Right lobe of liver (tissue), 4 donors: ENCODE measurements around the gene MRPS18B.

Experiments used
- POLR2A ChIP-seq: fragments of 450-650 bp; IDR thresholded peaks from one replicate; pipeline ENCODE4 v1.6.1; 2017; ENCODE audit warnings: antibody characterized with exemption, mild to moderate bottlenecking
- TF ChIP-seq, protein P1 (sequence below), 4 donors: fragments of 200-600 bp in 3 of 4; fragments of 450-650 bp in 1 of 4; IDR thresholded peaks; one replicate each; pipeline versions ENCODE4 v1.5.1 to v1.8.0; 2016 to 2022; ENCODE audit warnings: antibody characterized with exemption in 4 of 4, mild to moderate bottlenecking in 2 of 4
- donor health status: DM: no; HTN: no; CAD: no.
- donor health status: DM: no; HTN: no; CAD: no.
- donor health status: DM: no; HTN: yes; CAD: no.

DNA sequence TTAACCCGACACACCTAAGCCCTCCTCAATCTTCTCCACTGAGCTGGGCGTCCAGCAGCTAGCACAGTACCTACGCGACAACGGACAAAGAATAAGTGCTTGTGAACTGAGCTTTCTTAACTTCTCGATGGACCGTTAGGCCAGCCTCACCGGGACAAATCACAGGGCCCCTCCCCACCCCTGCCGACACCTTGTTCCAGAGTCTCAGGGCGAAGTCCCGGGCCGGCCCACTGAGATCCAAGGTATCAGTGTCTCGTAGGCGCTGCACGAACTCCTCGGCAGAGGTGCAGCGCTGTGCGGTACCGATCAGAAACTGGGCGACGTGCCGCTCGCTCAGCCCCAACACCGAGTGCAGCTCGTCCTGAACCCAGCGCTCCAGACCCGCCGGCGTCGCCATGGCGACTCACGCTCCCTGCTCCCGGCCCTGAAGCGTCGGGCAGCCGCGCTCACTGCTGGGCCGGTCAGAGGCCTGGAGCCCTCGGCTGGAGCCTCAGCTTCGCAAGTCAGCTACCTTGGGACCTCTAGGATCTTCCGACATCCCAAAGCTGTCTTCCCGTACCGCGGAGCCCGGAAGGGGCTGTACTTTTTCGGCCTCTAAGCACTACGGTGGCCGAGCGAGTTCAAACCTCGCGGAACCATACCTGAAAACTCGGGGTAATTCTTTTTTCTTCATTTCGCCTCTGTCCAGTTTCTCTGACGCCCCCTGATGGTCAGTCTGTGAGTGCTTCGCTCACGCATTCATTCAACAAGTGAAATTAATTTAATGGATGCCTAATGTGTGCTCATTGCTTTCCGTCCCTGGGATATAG, 55.0 kb downstream of the MRPS18B start, which contains the start of gene DHX16:
- peak; percentile 44 for TF ChIP-seq POLR2A
- TF ChIP-seq, protein P1, sequence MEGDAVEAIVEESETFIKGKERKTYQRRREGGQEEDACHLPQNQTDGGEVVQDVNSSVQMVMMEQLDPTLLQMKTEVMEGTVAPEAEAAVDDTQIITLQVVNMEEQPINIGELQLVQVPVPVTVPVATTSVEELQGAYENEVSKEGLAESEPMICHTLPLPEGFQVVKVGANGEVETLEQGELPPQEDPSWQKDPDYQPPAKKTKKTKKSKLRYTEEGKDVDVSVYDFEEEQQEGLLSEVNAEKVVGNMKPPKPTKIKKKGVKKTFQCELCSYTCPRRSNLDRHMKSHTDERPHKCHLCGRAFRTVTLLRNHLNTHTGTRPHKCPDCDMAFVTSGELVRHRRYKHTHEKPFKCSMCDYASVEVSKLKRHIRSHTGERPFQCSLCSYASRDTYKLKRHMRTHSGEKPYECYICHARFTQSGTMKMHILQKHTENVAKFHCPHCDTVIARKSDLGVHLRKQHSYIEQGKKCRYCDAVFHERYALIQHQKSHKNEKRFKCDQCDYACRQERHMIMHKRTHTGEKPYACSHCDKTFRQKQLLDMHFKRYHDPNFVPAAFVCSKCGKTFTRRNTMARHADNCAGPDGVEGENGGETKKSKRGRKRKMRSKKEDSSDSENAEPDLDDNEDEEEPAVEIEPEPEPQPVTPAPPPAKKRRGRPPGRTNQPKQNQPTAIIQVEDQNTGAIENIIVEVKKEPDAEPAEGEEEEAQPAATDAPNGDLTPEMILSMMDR (IDR thresholded peaks at IDR 0.05) = peak; percentile 82 to 89 (median 86)
